Natural killer cell (primary cell): ENCODE results near the gene RPS6KA1. TPM values are rescaled to one million over a fixed set of nuclear protein-coding genes. Genes with fewer than 3 reads are reported as not detected.

Source experiments
- ATAC-seq, 3 donors: fragments of 150-1000 bp in 2 of 3; fragments of 200-7000 bp in 1 of 3; cut with Tn5 transposase; 1 replicate in 1 of 3; 2 replicates in 2 of 3; pipeline ENCODE4 v1.10.0; 2021; ENCODE audit warnings: mild to moderate bottlenecking in 2 of 3, moderate library complexity in 2 of 3
- DNase-seq, 2 donors: peaks; one replicate each; pipeline versions ENCODE4 v3.0.0 to v3.0.0-alpha.2; 2013 to 2021; ENCODE audit warnings: mixed read lengths in 1 of 2
- H3K27ac ChIP-seq: one replicate; pipeline ENCODE4 v1.5.1; 2013; ENCODE audit warnings: mild to moderate bottlenecking, low read length
- H3K27me3 ChIP-seq: one replicate; pipeline ENCODE4 v1.6.1; 2013; ENCODE audit warnings: low read length; ENCODE audit not compliant: control insufficient read depth, insufficient read depth
- H3K36me3 ChIP-seq: one replicate; pipeline ENCODE4 v1.6.1; 2013; ENCODE audit warnings: low read length; ENCODE audit not compliant: control insufficient read depth, insufficient read depth
- H3K4me1 ChIP-seq: one replicate; pipeline ENCODE4 v1.6.1; 2013; ENCODE audit warnings: low read length; ENCODE audit not compliant: control insufficient read depth, insufficient read depth
- H3K4me3 ChIP-seq: one replicate; pipeline ENCODE4 v1.5.1; 2013; ENCODE audit warnings: low read length
- H3K9me3 ChIP-seq: one replicate; pipeline ENCODE4 v1.6.1; 2013; ENCODE audit warnings: low read length; ENCODE audit not compliant: control insufficient read depth, insufficient read depth
- H3K27ac Mint-ChIP-seq, 2 donors: one replicate each; pipeline ENCODE4 v1.8.0; 2022; ENCODE audit warnings: mild to moderate bottlenecking in 2 of 2, mixed read lengths in 2 of 2, moderate library complexity in 1 of 2
- H3K27me3 Mint-ChIP-seq, 2 donors: one replicate each; pipeline ENCODE4 v1.8.0; 2022; ENCODE audit warnings: low read depth in 2 of 2, mixed read lengths in 2 of 2
- H3K36me3 Mint-ChIP-seq: one replicate; pipeline ENCODE4 v1.8.0; 2022; ENCODE audit warnings: mixed read lengths
- H3K4me1 Mint-ChIP-seq, 2 donors: one replicate each; pipeline ENCODE4 v1.8.0; 2022; ENCODE audit warnings: mixed read lengths in 2 of 2
- H3K4me3 Mint-ChIP-seq: one replicate; pipeline ENCODE4 v1.8.0; 2022; ENCODE audit warnings: mild to moderate bottlenecking, moderate library complexity, mixed read lengths
- H3K9me3 Mint-ChIP-seq, 2 donors: one replicate each; pipeline ENCODE4 v1.8.0; 2022; ENCODE audit warnings: mixed read lengths in 2 of 2
- CTCF ChIP-seq: fragments of 200-600 bp; IDR thresholded peaks from one replicate; pipeline ENCODE4 v1.8.0; 2022; ENCODE audit warnings: antibody characterized with exemption
- WGBS: methylation state at CpG from one replicate; pipeline ENCODE4 v1.1.7; 2013; ENCODE audit warnings: missing lambda C conversion rate; ENCODE audit not compliant: insufficient coverage; 5-methylcytosine and 5-hydroxymethylcytosine counted together
- intact Hi-C: fragments of 100-400 bp; cut with micrococcal nuclease; formaldehyde crosslinking; loops from one replicate; pipeline ENCODE4 v1.14.2; 2022
- total RNA-seq, 4 donors: library from RNA; stranded (reverse); fragments of 120-200 nt in 1 of 4; gene quantifications; one replicate each; pipeline versions ENCODE4 v1.2.3 to v1.2.4, GENCODE V29; 2013 to 2022

RPS6KA1 gene
- total RNA-seq, 3 donors from 2014 or later (not counting 1 experiment from before 2014, with no cell fraction given): 191 to 226 (median 215) TPM

DNA sequence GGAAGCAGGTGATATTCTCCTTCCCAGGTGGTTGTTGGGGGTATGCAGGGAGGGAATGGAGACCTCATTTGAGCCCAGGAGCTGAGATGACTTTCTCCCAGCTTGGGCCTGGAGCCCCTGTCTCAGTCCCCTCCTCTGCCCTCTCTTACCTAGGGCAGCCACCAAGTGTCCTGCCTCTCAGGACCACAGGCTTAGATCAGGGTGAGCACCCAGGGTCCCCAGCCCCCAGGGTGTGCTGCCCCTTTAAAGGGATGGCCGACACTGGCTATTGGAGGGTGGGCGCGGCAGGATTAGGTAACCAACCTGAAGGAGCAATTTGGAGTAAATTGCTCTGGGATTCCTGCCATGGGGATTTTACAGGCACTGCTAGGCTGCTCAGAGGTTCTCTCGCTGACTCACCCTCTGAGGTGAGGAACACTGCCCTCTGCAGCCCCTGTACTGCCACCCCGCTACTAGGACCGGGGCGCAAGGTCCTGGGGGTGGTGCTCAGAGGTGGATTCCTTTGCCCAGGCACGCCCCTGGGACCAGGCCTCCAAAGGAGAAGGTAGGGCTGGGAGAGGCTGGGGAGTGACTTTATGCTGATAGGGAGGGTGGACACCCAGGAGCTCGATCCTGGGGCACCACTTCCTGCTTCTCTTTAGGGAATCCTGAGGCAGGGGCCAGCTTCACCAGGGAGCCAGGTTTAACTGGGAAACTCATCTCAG is 1.5 kb downstream of the RPS6KA1 start:
- H3K4me1 ChIP-seq: peaks cover 45% of the 10 kb centered on the region
- Mint-ChIP-seq H3K4me3 (peak overlapping the region; percentile 83), H3K36me3 (no peaks in the 10 kb centered on the region), H3K27ac (peak overlapping the region; percentile 61 to 78), H3K9me3 (no peaks in the 10 kb centered on the region), H3K27me3 (no peaks in the 10 kb centered on the region), H3K4me1 (peaks cover 17 to 31% of the 10 kb centered on the region in 2 donors)
- ATAC-seq (peak; percentile 22 to 50 (median 42)), DNase-seq (no peak)
- intact Hi-C loops: loop anchor here (1.0 kb wide), 1 partner anchor 11 kb away; no protein-coding TSS in a partner anchor
- no peak for TF ChIP-seq CTCF
- H3K4me3 ChIP-seq: no peak overlapping the region
- no peak overlapping the region for H3K27ac ChIP-seq
- 56% methylated on average over 9 of the region's 9 CpGs for WGBS
- H3K9me3 ChIP-seq: no peaks in the 10 kb centered on the region
- H3K27me3 ChIP-seq: no peaks in the 10 kb centered on the region
- no peaks in the 10 kb centered on the region for H3K36me3 ChIP-seq

DNA sequence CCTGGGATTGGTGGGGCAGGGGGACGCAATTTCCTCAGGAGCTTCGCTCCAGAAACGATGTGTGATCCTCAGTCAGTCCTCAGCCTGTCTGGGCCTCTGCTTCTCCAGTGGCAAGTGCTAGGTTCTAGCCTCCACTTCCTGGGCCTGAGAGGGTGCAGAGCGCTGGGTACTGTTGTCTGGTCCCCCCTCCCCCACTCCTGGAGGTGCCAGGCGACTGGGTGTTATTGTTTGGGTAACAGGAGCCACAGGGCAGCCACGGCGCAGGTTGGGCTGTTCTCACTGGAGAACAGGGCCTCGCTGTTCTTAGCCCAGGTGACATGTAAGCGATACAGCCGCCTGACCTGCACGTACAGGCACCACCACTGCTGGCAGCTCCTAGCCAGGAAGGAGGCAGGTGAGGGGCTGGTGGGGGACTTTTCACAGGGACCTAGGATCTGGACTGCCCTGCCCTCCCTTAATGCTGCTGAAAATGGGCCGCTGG is 2.1 kb downstream of the RPS6KA1 start:
- H3K36me3 ChIP-seq: no peaks in the 10 kb centered on the region
- Mint-ChIP-seq H3K4me3 (no peak overlapping the region), H3K36me3 (no peaks in the 10 kb centered on the region), H3K27ac (peak overlapping the region; percentile 20 to 61), H3K27me3 (no peaks in the 10 kb centered on the region), H3K4me1 (peaks cover 17 to 31% of the 10 kb centered on the region in 2 donors), H3K9me3 (no peaks in the 10 kb centered on the region)
- TF ChIP-seq CTCF: no peak
- no peak overlapping the region for H3K27ac ChIP-seq
- DNase-seq (no peak), ATAC-seq (no peak)
- no peak overlapping the region for H3K4me3 ChIP-seq
- H3K4me1 ChIP-seq: peaks cover 47% of the 10 kb centered on the region
- WGBS: 84% methylated on average over 12 of the region's 12 CpGs
- intact Hi-C loops: no loop called here
- no peaks in the 10 kb centered on the region for H3K27me3 ChIP-seq
- H3K9me3 ChIP-seq: no peaks in the 10 kb centered on the region

DNA sequence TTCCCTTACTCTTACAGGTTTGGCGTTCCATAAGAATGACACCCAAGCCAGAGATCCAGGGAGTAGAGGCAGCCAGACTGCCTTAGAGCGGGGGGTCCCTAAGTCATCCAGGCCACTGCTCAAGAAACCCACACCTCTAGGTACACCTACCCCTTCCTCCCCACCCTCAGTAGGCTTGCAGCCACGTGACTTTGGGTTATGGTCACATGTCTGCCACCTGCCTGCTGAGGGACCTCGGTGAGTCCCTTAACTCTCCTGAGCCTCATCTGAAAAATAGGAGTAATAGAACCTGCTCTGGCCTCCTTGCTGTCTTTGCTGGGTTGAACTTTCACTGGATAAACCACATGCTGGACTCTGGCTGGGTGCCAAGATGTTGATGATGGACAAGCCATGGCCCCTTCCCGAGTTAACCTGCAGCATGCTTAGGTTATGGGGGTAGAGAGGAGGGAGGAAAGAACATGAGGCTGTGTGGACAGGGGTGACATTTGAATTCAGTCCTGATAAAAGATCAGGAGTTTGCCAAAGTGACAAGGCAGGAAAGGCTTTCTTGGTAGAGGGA is 4.5 kb downstream of the RPS6KA1 start:
- Histone ChIP-seq H3K27ac (no peak overlapping the region), H3K36me3 (no peaks in the 10 kb centered on the region), H3K4me1 (peaks cover 64% of the 10 kb centered on the region), H3K27me3 (no peaks in the 10 kb centered on the region), H3K4me3 (no peak overlapping the region), H3K9me3 (no peaks in the 10 kb centered on the region)
- Mint-ChIP-seq H3K9me3 (no peaks in the 10 kb centered on the region), H3K36me3 (no peaks in the 10 kb centered on the region), H3K27me3 (no peaks in the 10 kb centered on the region), H3K4me3 (no peak overlapping the region), H3K27ac (peak overlapping the region in 1 of 2 donors; percentile 36), H3K4me1 (peaks cover 30 to 44% of the 10 kb centered on the region in 2 donors)
- TF ChIP-seq CTCF: no peak
- DNase-seq: no peak
- intact Hi-C loops: no loop called here
- ATAC-seq: no peak
- WGBS: 60% methylated on average over 5 of the region's 5 CpGs
